GM18511 (cell line): ENCODE measurements around the gene SSBP1.
"Not testable (repeated sequence)": the region's sequence is repeated elsewhere in the genome, so short reads cannot be mapped to it uniquely, and the experiment has no call there.

Source experiments
- ATAC-seq: cut with Tn5 transposase; IDR thresholded peaks from one replicate; pipeline ENCODE4 v1.9.1; 2021; ENCODE audit warnings: mild to moderate bottlenecking, moderate library complexity; ENCODE audit not compliant: unreplicated experiment

SSBP1 gene

GRCh38 chr7:141763797-141764196 lies 25.6 kb downstream of the SSBP1 start, which contains the start of gene TAS2R3:
TAS2R3 (plus strand) TSS chr7:141764097; CDS start chr7:141764159, 62 bp downstream.
- ATAC-seq = no peak

GRCh38 chr7:141770083-141770583 lies 32.0 kb downstream of the SSBP1 start:
- ATAC-seq = not testable (repeated sequence)

GRCh38 chr7:141776374-141776773 lies 38.2 kb downstream of the SSBP1 start, which contains the start of gene TAS2R4:
TAS2R4 (plus strand) TSS chr7:141776674; CDS start chr7:141778489, 1,815 bp downstream.
- ATAC-seq = no peak

GRCh38 chr7:141785706-141786552 lies 47.8 kb downstream of the SSBP1 start:
- peak; percentile 74 for ATAC-seq

GRCh38 chr7:141788296-141788695 lies 50.1 kb downstream of the SSBP1 start:
- ATAC-seq = no peak

DNA sequence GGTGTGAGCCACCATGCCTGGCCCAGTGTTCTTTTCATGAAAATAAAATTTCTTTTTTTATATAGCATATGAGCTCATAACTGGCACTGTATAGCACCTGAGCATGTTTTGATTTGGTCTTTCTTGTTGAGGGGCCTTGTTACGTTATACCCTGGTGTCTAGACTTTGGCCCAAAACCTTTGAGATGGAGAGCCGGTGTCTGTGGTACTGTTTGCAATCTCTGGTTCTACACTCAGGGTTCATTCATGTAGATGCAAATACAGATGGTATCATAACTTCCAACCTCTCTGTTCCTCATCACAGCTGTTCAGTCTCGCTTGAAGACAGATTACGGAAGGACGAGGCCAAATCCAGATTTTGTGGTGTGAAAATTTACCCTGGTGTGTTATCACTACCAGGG lies 51.8 kb downstream of the SSBP1 start, which contains the start of gene TAS2R5:
Gene TAS2R5, plus strand, starts transcription at position 301 of the 400 bp plus-strand sequence. CDS start 145 bp downstream, outside the sequence.
- no peak for ATAC-seq

GRCh38 chr7:141792526-141792925 lies 54.4 kb downstream of the SSBP1 start:
- ATAC-seq = no peak
